GM12865 (cell line): Measurements from ENCODE around the gene AACS.

ENCODE experiments used
- DNase-seq: peaks from one replicate; pipeline ENCODE4 v3.0.0; 2010; ENCODE audit warnings: low read depth
- H3K4me3 ChIP-seq: 2 replicates; pipeline ENCODE4 v1.5.1; 2011; ENCODE audit warnings: mild to moderate bottlenecking, low read depth, low read length, control low read depth
- CTCF ChIP-seq: IDR thresholded peaks from 2 replicates; pipeline ENCODE4 v1.5.1; 2011; ENCODE audit warnings: low read length, control low read depth, low read depth, inconsistent platforms; ENCODE audit not compliant: insufficient read depth; ENCODE audit errors: missing control alignments

Gene AACS

GRCh38 chr12:125148316-125148715 lies 83.1 kb downstream of the AACS start:
- TF ChIP-seq CTCF = no peak

GRCh38 chr12:125149160-125150108 lies 84.2 kb downstream of the AACS start:
- no peak overlapping the region for H3K4me3 ChIP-seq
- TF ChIP-seq CTCF = no peak

More at GRCh38 chr12:125148316-125148715, 83.1 kb downstream of the AACS start:
- no peak overlapping the region for H3K4me3 ChIP-seq
- DNase-seq = no peak

GRCh38 chr12:125151284-125151683 lies 86.0 kb downstream of the AACS start:
- DNase-seq = no peak
- no peak overlapping the region for H3K4me3 ChIP-seq
- TF ChIP-seq CTCF = no peak

More at GRCh38 chr12:125149160-125150108, 84.2 kb downstream of the AACS start:
- DNase-seq = peak; percentile 83

- DNase-seq = no peak
Observed at GRCh38 chr12:125152463-125152862, 87.2 kb downstream of the AACS start.

GRCh38 chr12:125155366-125155765 lies 90.1 kb downstream of the AACS start:
- no peak for DNase-seq
- no peak for TF ChIP-seq CTCF
- no peak overlapping the region for H3K4me3 ChIP-seq

More at GRCh38 chr12:125152463-125152862, 87.2 kb downstream of the AACS start:
- TF ChIP-seq CTCF = no peak
- no peak overlapping the region for H3K4me3 ChIP-seq

- DNase-seq = no peak
- no peak overlapping the region for H3K4me3 ChIP-seq
- no peak for TF ChIP-seq CTCF
Observed at GRCh38 chr12:125157177-125157576, 91.9 kb downstream of the AACS start.
